ENCODE data around the gene IDI1. TPM values are rescaled to one million over a fixed set of nuclear protein-coding genes. Genes with fewer than 3 reads are reported as not detected.

Gene IDI1
- total and polyA plus RNA-seq, 2 experiments from 2014 or later = 39.1 to 182 TPM

GRCh38 chr10:997266-998022, 51.5 kb downstream of the IDI1 start:
- Histone ChIP-seq H3K27me3 (no peaks in the 10 kb centered on the region), H3K4me1 (ENCODE audit: low read depth) (no peaks in the 10 kb centered on the region), H3K9me3 (ENCODE audit: low read depth) (no peaks in the 10 kb centered on the region), H3K4me3 (no peak overlapping the region), H3K27ac (no peak overlapping the region), H3K36me3 (peaks cover 71% of the 10 kb centered on the region)
- no peak for DNase-seq (ENCODE audit: low read depth in 1 of 2, low spot score in 1 of 2)
- no peak for TF ChIP-seq CTCF (IDR thresholded peaks at IDR 0.05; ENCODE audit: low read depth, low read length)

- no peak for TF ChIP-seq CTCF (IDR thresholded peaks at IDR 0.05; ENCODE audit: low read depth, low read length)
- Histone ChIP-seq H3K9me3 (ENCODE audit: low read depth) (no peaks in the 10 kb centered on the region), H3K36me3 (peaks cover 63% of the 10 kb centered on the region), H3K4me1 (ENCODE audit: low read depth) (no peaks in the 10 kb centered on the region), H3K27ac (no peak overlapping the region), H3K4me3 (no peak overlapping the region), H3K27me3 (no peaks in the 10 kb centered on the region)
- no peak for DNase-seq (ENCODE audit: low read depth in 1 of 2, low spot score in 1 of 2)
These were observed 52.9 kb downstream of the IDI1 start for GRCh38 chr10:996031-996430.

GRCh38 chr10:995559-995926, 53.4 kb downstream of the IDI1 start:
- no peak overlapping the region for H3K4me3 ChIP-seq
- peaks cover 58% of the 10 kb centered on the region for H3K36me3 ChIP-seq
- no peak overlapping the region for H3K27ac ChIP-seq
- H3K4me1 ChIP-seq (ENCODE audit: low read depth) = no peaks in the 10 kb centered on the region
- no peaks in the 10 kb centered on the region for H3K27me3 ChIP-seq
- H3K9me3 ChIP-seq (ENCODE audit: low read depth) = no peaks in the 10 kb centered on the region
- no peak for DNase-seq (ENCODE audit: low read depth in 1 of 2, low spot score in 1 of 2)
- no peak for TF ChIP-seq CTCF (IDR thresholded peaks at IDR 0.05; ENCODE audit: low read depth, low read length)

- no peak for TF ChIP-seq CTCF (IDR thresholded peaks at IDR 0.05; ENCODE audit: low read depth, low read length)
- Histone ChIP-seq H3K4me3 (no peak overlapping the region), H3K36me3 (peaks cover 55% of the 10 kb centered on the region), H3K9me3 (ENCODE audit: low read depth) (no peaks in the 10 kb centered on the region), H3K4me1 (ENCODE audit: low read depth) (no peaks in the 10 kb centered on the region), H3K27me3 (no peaks in the 10 kb centered on the region), H3K27ac (no peak overlapping the region)
- DNase-seq (ENCODE audit: low read depth in 1 of 2, low spot score in 1 of 2) = no peak
These were observed 53.9 kb downstream of the IDI1 start for GRCh38 chr10:994836-995558.

- no peak for TF ChIP-seq CTCF (IDR thresholded peaks at IDR 0.05; ENCODE audit: low read depth, low read length)
- Histone ChIP-seq H3K9me3 (ENCODE audit: low read depth) (no peaks in the 10 kb centered on the region), H3K4me3 (no peak overlapping the region), H3K4me1 (ENCODE audit: low read depth) (peaks cover 3% of the 10 kb centered on the region), H3K27ac (no peak overlapping the region), H3K36me3 (peaks cover 40% of the 10 kb centered on the region), H3K27me3 (no peaks in the 10 kb centered on the region)
- DNase-seq (ENCODE audit: low read depth in 1 of 2, low spot score in 1 of 2) = no peak
These were observed 56.0 kb downstream of the IDI1 start for GRCh38 chr10:992871-993270.

All from cardiac muscle cell (in vitro differentiated cells and primary cell).